ENCODE results near the gene SLC12A1.
"Not testable (repeated sequence)": the region's sequence is repeated elsewhere in the genome, so short reads cannot be mapped to it uniquely, and the experiment has no call there.

SLC12A1 gene

DNA sequence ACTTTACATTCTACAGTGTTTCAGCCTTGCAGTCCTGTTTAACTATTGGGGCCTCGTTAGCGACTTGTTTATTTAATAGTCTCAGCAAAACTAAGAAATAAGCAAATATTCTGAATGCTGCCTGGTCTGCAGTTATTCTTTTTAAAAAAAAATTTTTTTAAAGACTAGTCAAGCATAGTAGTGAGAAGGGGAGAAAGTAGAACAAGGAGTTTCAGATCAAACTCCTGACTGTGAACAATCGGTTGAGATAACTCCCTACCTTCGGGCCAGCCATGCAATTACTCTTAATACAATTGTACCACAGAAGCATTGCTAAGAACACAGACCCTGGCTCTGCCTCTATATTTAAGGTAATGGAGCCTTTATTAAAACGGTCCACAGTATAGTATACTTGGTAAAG, 119.3 kb downstream of the SLC12A1 start:
- Histone ChIP-seq H3K36me3 (ENCODE audit: control insufficient read depth, insufficient read depth, low read length) (no peaks in the 10 kb centered on the region), H3K9ac (no peak overlapping the region), H3K27me3 (ENCODE audit: control insufficient read depth, insufficient read depth, low read length) (no peaks in the 10 kb centered on the region), H2AFZ (no peak overlapping the region), H3K9me3 (ENCODE audit: control insufficient read depth, low read length) (no peaks in the 10 kb centered on the region), H3K4me2 (ENCODE audit: low read length) (no peak overlapping the region), H3K27ac (no peak overlapping the region), H3K4me1 (no peaks in the 10 kb centered on the region), H3K79me2 (no peaks in the 10 kb centered on the region), H3K4me3 (ENCODE audit: low read depth, low read length) (no peak overlapping the region)
- TF ChIP-seq, protein P1, sequence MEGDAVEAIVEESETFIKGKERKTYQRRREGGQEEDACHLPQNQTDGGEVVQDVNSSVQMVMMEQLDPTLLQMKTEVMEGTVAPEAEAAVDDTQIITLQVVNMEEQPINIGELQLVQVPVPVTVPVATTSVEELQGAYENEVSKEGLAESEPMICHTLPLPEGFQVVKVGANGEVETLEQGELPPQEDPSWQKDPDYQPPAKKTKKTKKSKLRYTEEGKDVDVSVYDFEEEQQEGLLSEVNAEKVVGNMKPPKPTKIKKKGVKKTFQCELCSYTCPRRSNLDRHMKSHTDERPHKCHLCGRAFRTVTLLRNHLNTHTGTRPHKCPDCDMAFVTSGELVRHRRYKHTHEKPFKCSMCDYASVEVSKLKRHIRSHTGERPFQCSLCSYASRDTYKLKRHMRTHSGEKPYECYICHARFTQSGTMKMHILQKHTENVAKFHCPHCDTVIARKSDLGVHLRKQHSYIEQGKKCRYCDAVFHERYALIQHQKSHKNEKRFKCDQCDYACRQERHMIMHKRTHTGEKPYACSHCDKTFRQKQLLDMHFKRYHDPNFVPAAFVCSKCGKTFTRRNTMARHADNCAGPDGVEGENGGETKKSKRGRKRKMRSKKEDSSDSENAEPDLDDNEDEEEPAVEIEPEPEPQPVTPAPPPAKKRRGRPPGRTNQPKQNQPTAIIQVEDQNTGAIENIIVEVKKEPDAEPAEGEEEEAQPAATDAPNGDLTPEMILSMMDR (IDR thresholded peaks at IDR 0.05): no peak

DNA sequence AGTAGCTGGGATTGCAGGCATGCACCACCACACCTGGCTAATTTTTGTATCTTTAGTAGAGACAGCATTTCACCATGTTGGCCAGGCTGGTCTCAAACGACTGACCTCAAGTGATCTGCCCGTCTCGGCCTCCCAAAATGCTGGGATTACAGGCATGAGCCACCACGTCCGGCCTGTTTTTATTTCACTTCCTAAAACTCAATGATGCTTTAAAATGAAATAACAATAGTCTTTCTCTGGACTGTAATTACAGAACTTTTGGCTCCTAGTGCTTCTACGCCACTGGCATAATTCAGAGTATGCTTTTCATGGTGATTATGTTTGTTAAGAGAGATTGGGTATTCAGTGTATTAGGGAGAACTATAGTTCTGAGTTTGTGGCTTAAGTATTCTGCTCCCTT, 120.1 kb downstream of the SLC12A1 start:
- not testable (repeated sequence) for H2AFZ ChIP-seq; H3K36me3 ChIP-seq (ENCODE audit: control insufficient read depth, insufficient read depth, low read length); H3K9me3 ChIP-seq (ENCODE audit: control insufficient read depth, low read length); H3K4me2 ChIP-seq (ENCODE audit: low read length); H3K4me3 ChIP-seq (ENCODE audit: low read depth, low read length); H3K9ac ChIP-seq; H3K79me2 ChIP-seq; H3K27ac ChIP-seq; H3K27me3 ChIP-seq (ENCODE audit: control insufficient read depth, insufficient read depth, low read length); H3K4me1 ChIP-seq

DNA sequence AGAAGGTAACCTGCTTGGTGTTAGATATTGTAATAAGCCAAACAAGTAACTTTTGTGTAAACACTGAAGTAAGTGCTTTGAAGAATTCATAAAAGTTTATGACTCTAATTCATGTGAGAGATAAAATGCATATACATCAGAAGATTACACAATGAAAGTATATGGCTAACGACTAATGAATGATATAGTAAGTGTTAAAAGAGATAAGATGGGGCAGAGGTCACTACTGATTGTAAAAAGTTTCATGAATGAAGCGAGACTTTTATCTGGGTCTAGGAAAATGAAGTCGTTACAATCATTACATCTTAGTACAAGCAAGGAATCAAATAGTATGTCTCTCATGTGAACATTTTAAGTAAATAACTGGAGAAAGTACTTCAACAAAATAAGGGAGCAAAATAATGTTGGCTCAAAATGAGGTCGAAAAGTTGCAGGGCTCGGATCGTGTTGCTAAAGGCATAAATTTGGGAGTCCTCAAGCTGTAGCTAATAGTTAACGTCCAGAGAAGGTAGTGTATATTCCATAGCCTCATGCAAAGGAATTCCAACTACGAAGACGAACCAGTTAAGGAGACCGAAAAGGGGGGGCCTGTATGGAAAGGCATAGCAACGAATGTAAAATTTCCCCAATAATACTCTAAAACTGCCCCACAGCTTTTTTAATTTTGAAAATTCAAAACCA, 124.1 kb downstream of the SLC12A1 start:
- H2AFZ ChIP-seq: peak overlapping the region; percentile 98
- H3K9ac ChIP-seq: no peak overlapping the region
- H3K36me3 ChIP-seq (ENCODE audit: control insufficient read depth, insufficient read depth, low read length): no peaks in the 10 kb centered on the region
- H3K27me3 ChIP-seq (ENCODE audit: control insufficient read depth, insufficient read depth, low read length): no peaks in the 10 kb centered on the region
- H3K4me3 ChIP-seq (ENCODE audit: low read depth, low read length): peak overlapping the region; percentile 86
- H3K79me2 ChIP-seq: no peaks in the 10 kb centered on the region
- TF ChIP-seq, protein P1 (IDR thresholded peaks at IDR 0.05): no peak
- no peaks in the 10 kb centered on the region for H3K9me3 ChIP-seq (ENCODE audit: control insufficient read depth, low read length)
- peaks cover 2% of the 10 kb centered on the region for H3K4me1 ChIP-seq
- H3K4me2 ChIP-seq (ENCODE audit: low read length): peak overlapping the region; percentile 71
- peak overlapping the region; percentile 95 for H3K27ac ChIP-seq

DNA sequence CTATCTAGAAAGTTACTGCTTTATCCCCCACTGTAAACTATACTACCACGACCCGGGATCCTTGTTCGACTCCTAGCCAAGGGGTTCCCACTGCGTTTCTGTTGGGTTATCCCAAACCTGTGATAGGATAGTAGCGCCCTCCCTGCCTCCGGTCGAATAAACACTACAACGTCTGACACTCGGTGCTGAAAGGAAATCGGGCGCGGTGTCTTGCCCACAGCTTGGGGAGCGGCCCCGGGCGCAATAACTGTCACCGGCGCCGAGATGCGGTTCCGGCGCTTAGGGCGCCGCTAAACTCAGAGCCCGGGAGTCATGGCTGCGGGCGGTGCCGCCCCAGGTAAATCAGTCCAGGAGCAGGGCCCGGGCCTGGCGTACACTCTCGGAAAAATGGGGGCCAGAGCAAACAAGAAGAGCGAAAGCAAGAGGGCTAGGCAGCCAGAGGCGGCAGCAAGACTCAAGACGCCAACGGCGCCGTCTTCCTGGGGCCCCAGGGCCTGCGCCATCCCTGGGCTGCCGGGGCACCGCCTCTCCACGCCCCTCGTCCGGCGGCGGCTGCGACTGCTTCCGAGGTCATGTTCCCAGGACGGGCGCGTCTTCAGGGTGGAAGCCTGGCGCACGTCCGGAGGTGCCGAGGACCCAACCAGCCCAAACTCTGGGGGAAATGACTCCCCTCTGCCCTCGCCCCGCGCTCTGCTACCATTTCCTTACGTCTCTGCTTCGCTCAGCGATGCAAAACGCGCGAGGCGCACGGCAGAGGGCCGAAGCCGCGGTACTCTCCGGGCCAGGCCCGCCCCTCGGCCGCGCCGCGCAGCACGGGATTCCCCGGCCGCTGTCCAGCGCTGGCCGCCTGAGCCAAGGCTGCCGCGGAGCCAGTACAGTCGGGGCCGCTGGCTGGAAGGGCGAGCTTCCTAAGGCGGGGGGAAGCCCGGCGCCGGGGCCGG, 125.0 kb downstream of the SLC12A1 start, which contains the start of gene DUT:
Gene DUT, plus strand, starts transcription at position 575 of the 941 bp plus-strand sequence. Its CDS starts 87 bp downstream, at position 662.
- Histone ChIP-seq H3K27ac (peak within 1 kb of the TSS; percentile 95), H3K27me3 (ENCODE audit: control insufficient read depth, insufficient read depth, low read length) (no peaks in the 10 kb centered on the region), H2AFZ (peak within 1 kb of the TSS; percentile 98), H3K9me3 (ENCODE audit: control insufficient read depth, low read length) (no peaks in the 10 kb centered on the region), H3K9ac (peak within 1 kb of the TSS; percentile 88), H3K4me1 (peaks cover 2% of the 10 kb centered on the region), H3K4me2 (ENCODE audit: low read length) (peak within 1 kb of the TSS; percentile 71), H3K79me2 (no peaks in the 10 kb centered on the region), H3K36me3 (ENCODE audit: control insufficient read depth, insufficient read depth, low read length) (no peaks in the 10 kb centered on the region), H3K4me3 (ENCODE audit: low read depth, low read length) (peak within 1 kb of the TSS; percentile 86)
- TF ChIP-seq, protein P1 (IDR thresholded peaks at IDR 0.05): no peak
